HAP-1 (cell line): Measurements from ENCODE around the gene COX11.

Experiments
- DNase-seq, 2 experiments: peaks; one replicate each; pipeline ENCODE4 v3.0.0-alpha.2; 2016 to 2020; ENCODE audit warnings: low spot score in 2 of 2
- H3K27me3 ChIP-seq: fragments of 250-450 bp; sonication (Bioruptor Pico); 2 replicates; pipeline ENCODE4 v1.5.1; 2020; ENCODE audit warnings: low read depth, mild to moderate bottlenecking, moderate library complexity
- H3K36me3 ChIP-seq: fragments of 250-450 bp; sonication (Bioruptor Pico); replicated peaks from 2 replicates; pipeline ENCODE4 v1.5.1; 2020; ENCODE audit warnings: mild to moderate bottlenecking
- H3K4me1 ChIP-seq: fragments of 250-450 bp; sonication (Bioruptor Pico); 2 replicates; pipeline ENCODE4 v1.5.1; 2020; ENCODE audit warnings: mild to moderate bottlenecking
- H3K4me3 ChIP-seq: fragments of 250-450 bp; sonication (Bioruptor Pico); 2 replicates; pipeline ENCODE4 v1.5.1; 2020; ENCODE audit warnings: mild to moderate bottlenecking, moderate library complexity
- H3K9me3 ChIP-seq: fragments of 250-450 bp; sonication (Bioruptor Pico); 2 replicates; pipeline ENCODE4 v1.5.1; 2020; ENCODE audit warnings: mild to moderate bottlenecking, moderate library complexity
- in situ Hi-C: fragments of 300-500 bp; cut with MboI; formaldehyde crosslinking; loops from 3 replicates; pipeline ENCODE4 v1.14.3; 2020; ENCODE audit warnings: low sequenced_read_pairs, inconsistent platforms, mixed read lengths

Gene COX11

GRCh38 chr17:54968262-54968987, at the start of gene COX11, which contains the start of gene STXBP4:
Gene COX11, minus strand, starts transcription at chr17:54968654. Its CDS starts 8 bp downstream, at chr17:54968646.
Gene STXBP4, plus strand, starts transcription at chr17:54968765. Its CDS starts 17,455 bp downstream, at chr17:54986220.
- Histone ChIP-seq H3K9me3 (no peaks in the 10 kb centered on the region), H3K27me3 (no peaks in the 10 kb centered on the region), H3K4me1 (peaks cover 16% of the 10 kb centered on the region), H3K36me3 (peaks cover 13% of the 10 kb centered on the region), H3K4me3 (peak within 1 kb of the TSS; percentile 81)
- peak; percentile 91 to 93 for DNase-seq
- in situ Hi-C loops = no loop called here

- DNase-seq = peak; percentile 15 to 20
- Histone ChIP-seq H3K4me1 (no peaks in the 10 kb centered on the region), H3K4me3 (no peak overlapping the region), H3K27me3 (no peaks in the 10 kb centered on the region), H3K36me3 (no peaks in the 10 kb centered on the region; the same call in 1 of the 2 replicates), H3K9me3 (no peaks in the 10 kb centered on the region)
- in situ Hi-C loops = no loop called here
Observed at GRCh38 chr17:55005520-55005919, 37.1 kb upstream of the COX11 start.

GRCh38 chr17:55004484-55004883, 36.0 kb upstream of the COX11 start:
- no peak for DNase-seq
- H3K36me3 ChIP-seq = no peaks in the 10 kb centered on the region; the same call in 1 of the 2 replicates
- H3K27me3 ChIP-seq = no peaks in the 10 kb centered on the region
- no peaks in the 10 kb centered on the region for H3K4me1 ChIP-seq
- H3K9me3 ChIP-seq = no peaks in the 10 kb centered on the region
- in situ Hi-C loops = no loop called here
- H3K4me3 ChIP-seq = no peak overlapping the region

GRCh38 chr17:55002458-55002857, 34.0 kb upstream of the COX11 start:
- no peak for DNase-seq
- no peaks in the 10 kb centered on the region for H3K27me3 ChIP-seq
- H3K9me3 ChIP-seq = no peaks in the 10 kb centered on the region
- H3K4me1 ChIP-seq = no peaks in the 10 kb centered on the region
- no peak overlapping the region for H3K4me3 ChIP-seq
- no peaks in the 10 kb centered on the region; the same call in 1 of the 2 replicates for H3K36me3 ChIP-seq
- in situ Hi-C loops = no loop called here

- H3K4me3 ChIP-seq = no peak overlapping the region
- in situ Hi-C loops = loop anchor here (10.0 to 25.0 kb wide), 2 partner anchors 358 to 516 kb away; partner anchors contain the start of gene SMIM36
- no peaks in the 10 kb centered on the region for H3K9me3 ChIP-seq
- no peak for DNase-seq
- H3K27me3 ChIP-seq = no peaks in the 10 kb centered on the region
- peaks cover 3% of the 10 kb centered on the region for H3K36me3 ChIP-seq
- H3K4me1 ChIP-seq = no peaks in the 10 kb centered on the region
Observed at GRCh38 chr17:54996441-54996840, 28.0 kb upstream of the COX11 start.

- peaks cover 3% of the 10 kb centered on the region for H3K36me3 ChIP-seq
Observed at GRCh38 chr17:54992797-54993639, 24.6 kb upstream of the COX11 start.

GRCh38 chr17:54991567-54991966, 23.1 kb upstream of the COX11 start:
- H3K4me3 ChIP-seq = no peak overlapping the region
- in situ Hi-C loops = loop anchor here (10.0 to 25.0 kb wide), 2 partner anchors 363 to 521 kb away; partner anchors contain the start of gene SMIM36
- no peaks in the 10 kb centered on the region for H3K4me1 ChIP-seq
- no peak for DNase-seq
- no peaks in the 10 kb centered on the region for H3K9me3 ChIP-seq
- H3K27me3 ChIP-seq = no peaks in the 10 kb centered on the region
- peaks cover 3% of the 10 kb centered on the region for H3K36me3 ChIP-seq

More at GRCh38 chr17:54992797-54993639, 24.6 kb upstream of the COX11 start:
- in situ Hi-C loops = loop anchor here (10.0 to 25.0 kb wide), 2 partner anchors 362 to 519 kb away; partner anchors contain the start of gene SMIM36
- Histone ChIP-seq H3K4me1 (no peaks in the 10 kb centered on the region), H3K4me3 (no peak overlapping the region), H3K27me3 (no peaks in the 10 kb centered on the region), H3K9me3 (no peaks in the 10 kb centered on the region)
- DNase-seq = peak in 1 of 2 experiments; percentile 47

- DNase-seq = no peak
- H3K27me3 ChIP-seq = no peaks in the 10 kb centered on the region
- in situ Hi-C loops = loop anchor here (10.0 to 25.0 kb wide), 2 partner anchors 365 to 522 kb away; partner anchors contain the start of gene SMIM36
- H3K4me1 ChIP-seq = no peaks in the 10 kb centered on the region
- no peak overlapping the region for H3K4me3 ChIP-seq
- H3K36me3 ChIP-seq = no peaks in the 10 kb centered on the region; the same call in 1 of the 2 replicates
- H3K9me3 ChIP-seq = no peaks in the 10 kb centered on the region
Observed at GRCh38 chr17:54990118-54990517, 21.7 kb upstream of the COX11 start.

GRCh38 chr17:54985476-54985875, 17.0 kb upstream of the COX11 start:
- Histone ChIP-seq H3K9me3 (no peaks in the 10 kb centered on the region), H3K4me3 (no peak overlapping the region), H3K27me3 (no peaks in the 10 kb centered on the region), H3K36me3 (no peaks in the 10 kb centered on the region), H3K4me1 (no peaks in the 10 kb centered on the region)
- in situ Hi-C loops = loop anchor here (25.0 kb wide), 1 partner anchor 527 kb away; the partner anchor contains the start of gene SMIM36
- DNase-seq = no peak

GRCh38 chr17:54983260-54983659, 14.8 kb upstream of the COX11 start:
- no peaks in the 10 kb centered on the region for H3K36me3 ChIP-seq
- no peak overlapping the region for H3K4me3 ChIP-seq
- no peak for DNase-seq
- in situ Hi-C loops = loop anchor here (25.0 kb wide), 1 partner anchor 529 kb away; the partner anchor contains the start of gene SMIM36
- 0 out of 2 replicates have a peak, but pooled peaks cover 2% of the 10 kb centered on the region for H3K9me3 ChIP-seq
- H3K27me3 ChIP-seq = no peaks in the 10 kb centered on the region
- peaks cover 3% of the 10 kb centered on the region for H3K4me1 ChIP-seq

- in situ Hi-C loops = loop anchor here (25.0 kb wide), 1 partner anchor 530 kb away; the partner anchor contains the start of gene SMIM36
- no peaks in the 10 kb centered on the region for H3K36me3 ChIP-seq
- DNase-seq = no peak
- H3K4me1 ChIP-seq = peaks cover 3% of the 10 kb centered on the region
- 0 out of 2 replicates have a peak, but pooled peaks cover 2% of the 10 kb centered on the region for H3K9me3 ChIP-seq
- H3K27me3 ChIP-seq = no peaks in the 10 kb centered on the region
- H3K4me3 ChIP-seq = no peak overlapping the region
Observed at GRCh38 chr17:54982399-54982798, 13.9 kb upstream of the COX11 start.

GRCh38 chr17:54980375-54980774, 11.9 kb upstream of the COX11 start:
- Histone ChIP-seq H3K36me3 (no peaks in the 10 kb centered on the region), H3K27me3 (no peaks in the 10 kb centered on the region), H3K4me3 (no peak overlapping the region), H3K9me3 (0 out of 2 replicates have a peak, but pooled peaks cover 2% of the 10 kb centered on the region), H3K4me1 (peaks cover 3% of the 10 kb centered on the region)
- no peak for DNase-seq
- in situ Hi-C loops = loop anchor here (25.0 kb wide), 1 partner anchor 532 kb away; the partner anchor contains the start of gene SMIM36

GRCh38 chr17:54979657-54980056, 11.2 kb upstream of the COX11 start:
- H3K36me3 ChIP-seq = no peaks in the 10 kb centered on the region
- H3K9me3 ChIP-seq = 0 out of 2 replicates have a peak, but pooled peaks cover 2% of the 10 kb centered on the region
- in situ Hi-C loops = loop anchor here (25.0 kb wide), 1 partner anchor 533 kb away; the partner anchor contains the start of gene SMIM36
- peak in 1 of 2 experiments; percentile 21 for DNase-seq
- no peaks in the 10 kb centered on the region for H3K27me3 ChIP-seq
- peaks cover 3% of the 10 kb centered on the region for H3K4me1 ChIP-seq
- H3K4me3 ChIP-seq = no peak overlapping the region
